Endodermal cell (in vitro differentiated cells): ENCODE data around the gene HSPA4L. TPM values are rescaled to one million over a fixed set of nuclear protein-coding genes. Genes with fewer than 3 reads are reported as not detected.

Experiments
- DNase-seq: peaks from one replicate; pipeline ENCODE4 v3.0.0-alpha.2; 2017
- H3K27ac ChIP-seq: 2 replicates; pipeline ENCODE4 v1.5.1; 2013; ENCODE audit warnings: mild to moderate bottlenecking, low read depth, low read length, moderate library complexity
- H3K27me3 ChIP-seq: 2 replicates; pipeline ENCODE4 v1.6.1; 2013; ENCODE audit warnings: mild to moderate bottlenecking, low read length, moderate library complexity; ENCODE audit not compliant: insufficient read depth, control insufficient read depth, poor library complexity, severe bottlenecking
- H3K36me3 ChIP-seq: 2 replicates; pipeline ENCODE4 v1.7.0; 2013; ENCODE audit warnings: mild to moderate bottlenecking, low read length, moderate library complexity; ENCODE audit not compliant: control insufficient read depth, insufficient read depth
- H3K4me1 ChIP-seq: one replicate; pipeline ENCODE4 v1.7.0; 2013; ENCODE audit warnings: low read length; ENCODE audit not compliant: control insufficient read depth, insufficient read depth
- H3K4me3 ChIP-seq: 2 replicates; pipeline ENCODE4 v1.5.1; 2013; ENCODE audit warnings: mild to moderate bottlenecking, low read length, moderate library complexity
- H3K9ac ChIP-seq: 2 replicates; pipeline ENCODE4 v1.6.1; 2013; ENCODE audit warnings: mild to moderate bottlenecking, low read length, moderate library complexity; ENCODE audit not compliant: poor library complexity, severe bottlenecking; ENCODE audit errors: extremely low read depth
- H3K9me3 ChIP-seq: 2 replicates; pipeline ENCODE4 v1.6.1; 2013; ENCODE audit warnings: mild to moderate bottlenecking, low read length, moderate library complexity; ENCODE audit not compliant: control insufficient read depth
- H3K27ac Mint-ChIP-seq: 2 replicates; pipeline ENCODE4 v1.8.0; 2020; ENCODE audit warnings: mixed read lengths
- H3K27me3 Mint-ChIP-seq: 2 replicates; pipeline ENCODE4 v1.8.0; 2021; ENCODE audit warnings: mild to moderate bottlenecking, mixed read lengths; ENCODE audit not compliant: insufficient read depth
- H3K36me3 Mint-ChIP-seq: 2 replicates; pipeline ENCODE4 v1.8.0; 2020; ENCODE audit warnings: low read depth, mixed read lengths
- H3K4me1 Mint-ChIP-seq: 2 replicates; pipeline ENCODE4 v1.8.0; 2020; ENCODE audit warnings: mixed read lengths
- H3K4me3 Mint-ChIP-seq: 2 replicates; pipeline ENCODE4 v1.8.0; 2020; ENCODE audit warnings: mild to moderate bottlenecking, moderate library complexity, mixed read lengths
- H3K9me3 Mint-ChIP-seq: 2 replicates; pipeline ENCODE4 v1.8.0; 2020; ENCODE audit warnings: mild to moderate bottlenecking, mixed read lengths
- CTCF ChIP-seq: fragments of 200-600 bp; sonication (generic); conservative IDR thresholded peaks from 2 replicates; pipeline ENCODE4 v1.5.0; 2021; ENCODE audit warnings: antibody characterized with exemption, mild to moderate bottlenecking
- WGBS, 2 experiments: methylation state at CpG; one replicate each; pipeline versions ENCODE4 v1.1.5 to v1.1.7; 2013; ENCODE audit warnings: missing lambda C conversion rate in 2 of 2, mixed read lengths in 1 of 2; ENCODE audit not compliant: insufficient coverage in 1 of 2, insufficient read length in 1 of 2; 5-methylcytosine and 5-hydroxymethylcytosine counted together
- total RNA-seq, 2 donors: library from RNA; stranded (reverse); fragmentation: NEBNext Ultra II Directional in 1 of 2; extraction: Animal tissue kit (Norgen Biotek cat#: 25700) in 1 of 2; gene quantifications; 2 replicates in 1 of 2; 3 replicates in 1 of 2; pipeline ENCODE4 v1.2.1, GENCODE V29; 2021

HSPA4L gene
- total RNA-seq, 2 donors from 2014 or later = 2.0 to 6.2 TPM

GRCh38 chr4:127782025-127782274, 172 bp upstream of the HSPA4L start:
- Histone ChIP-seq H3K4me3 (peak overlapping the region; percentile 97), H3K4me1 (peaks cover 4% of the 10 kb centered on the region), H3K9me3 (no peaks in the 10 kb centered on the region), H3K36me3 (no peaks in the 10 kb centered on the region), H3K27ac (no peak overlapping the region), H3K27me3 (peaks cover 35% of the 10 kb centered on the region), H3K9ac (peak overlapping the region; percentile 81)
- no peaks in the 10 kb centered on the region for H3K36me3 Mint-ChIP-seq
- peaks cover 39% of the 10 kb centered on the region for H3K27me3 Mint-ChIP-seq
- no peaks in the 10 kb centered on the region for H3K9me3 Mint-ChIP-seq
- TF ChIP-seq CTCF = no peak
- peak overlapping the region; percentile 79 for H3K4me3 Mint-ChIP-seq
- peak; percentile 96 for DNase-seq
- 2 to 6% methylated on average over 5 to 30 of the region's 30 CpGs for WGBS, 2 experiments
- no peak overlapping the region for H3K27ac Mint-ChIP-seq
- H3K4me1 Mint-ChIP-seq = peaks cover 13% of the 10 kb centered on the region

- no peaks in the 10 kb centered on the region for H3K9me3 Mint-ChIP-seq
- H3K4me3 Mint-ChIP-seq = peak overlapping the region; percentile 79
- WGBS, 2 experiments = 33 to 52% methylated on average over 13 to 24 of the region's 25 CpGs
- H3K9me3 ChIP-seq = no peaks in the 10 kb centered on the region
- no peaks in the 10 kb centered on the region for H3K4me1 ChIP-seq
- peak; percentile 73 for DNase-seq
- H3K27ac ChIP-seq = no peak overlapping the region
- H3K9ac ChIP-seq = peak overlapping the region; percentile 81
- H3K4me1 Mint-ChIP-seq = peaks cover 3% of the 10 kb centered on the region
- H3K27me3 ChIP-seq = peaks cover 35% of the 10 kb centered on the region
- H3K27ac Mint-ChIP-seq = peak overlapping the region; percentile 87
- peaks cover 39% of the 10 kb centered on the region for H3K27me3 Mint-ChIP-seq
- no peak for TF ChIP-seq CTCF
- H3K4me3 ChIP-seq = peak overlapping the region; percentile 97
- no peaks in the 10 kb centered on the region for H3K36me3 ChIP-seq
- no peaks in the 10 kb centered on the region for H3K36me3 Mint-ChIP-seq
Measured at GRCh38 chr4:127783026-127783769, 1.1 kb downstream of the HSPA4L start.

- TF ChIP-seq CTCF = no peak
- H3K9ac ChIP-seq = no peak overlapping the region
Measured at GRCh38 chr4:127783955-127784770, 2.0 kb downstream of the HSPA4L start.

More at GRCh38 chr4:127783955-127784770, 2.0 kb downstream of the HSPA4L start:
- WGBS, 2 experiments = 88 to 91% methylated on average over 4 to 9 of the region's 9 CpGs
- Mint-ChIP-seq H3K4me1 (peaks cover 2% of the 10 kb centered on the region), H3K9me3 (no peaks in the 10 kb centered on the region), H3K27me3 (peaks cover 39% of the 10 kb centered on the region), H3K36me3 (no peaks in the 10 kb centered on the region), H3K27ac (no peak overlapping the region), H3K4me3 (no peak overlapping the region)
- H3K4me1 ChIP-seq = no peaks in the 10 kb centered on the region
- peaks cover 35% of the 10 kb centered on the region for H3K27me3 ChIP-seq
- H3K36me3 ChIP-seq = no peaks in the 10 kb centered on the region
- peak overlapping the region; percentile 97 for H3K4me3 ChIP-seq
- H3K27ac ChIP-seq = no peak overlapping the region
- no peaks in the 10 kb centered on the region for H3K9me3 ChIP-seq
- no peak for DNase-seq
